ENCODE measurements around the gene MAP3K15.

Gene MAP3K15

GRCh38 chrX:19349264-19349663 lies 166.0 kb downstream of the MAP3K15 start:
- no peak for DNase-seq

DNA sequence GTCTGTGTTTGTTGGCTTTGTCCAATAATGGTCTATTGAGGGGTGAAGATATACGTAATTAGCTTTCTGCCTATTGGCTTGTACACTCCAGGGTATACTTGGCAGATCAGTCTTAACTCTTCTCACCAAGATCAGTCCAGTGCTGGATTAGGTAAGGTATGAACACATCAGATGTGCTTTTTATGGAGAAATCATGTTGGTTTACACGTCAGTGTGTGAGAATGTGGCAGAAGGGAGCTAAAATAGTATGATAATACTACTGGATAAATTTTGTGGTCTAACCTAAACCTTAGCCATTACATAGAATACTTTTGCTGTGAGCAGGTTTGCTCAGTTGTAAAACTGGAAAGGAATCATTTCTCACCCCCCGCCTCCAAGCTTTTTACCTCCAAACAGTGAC lies 167.4 kb downstream of the MAP3K15 start:
- DNase-seq = no peak

DNA sequence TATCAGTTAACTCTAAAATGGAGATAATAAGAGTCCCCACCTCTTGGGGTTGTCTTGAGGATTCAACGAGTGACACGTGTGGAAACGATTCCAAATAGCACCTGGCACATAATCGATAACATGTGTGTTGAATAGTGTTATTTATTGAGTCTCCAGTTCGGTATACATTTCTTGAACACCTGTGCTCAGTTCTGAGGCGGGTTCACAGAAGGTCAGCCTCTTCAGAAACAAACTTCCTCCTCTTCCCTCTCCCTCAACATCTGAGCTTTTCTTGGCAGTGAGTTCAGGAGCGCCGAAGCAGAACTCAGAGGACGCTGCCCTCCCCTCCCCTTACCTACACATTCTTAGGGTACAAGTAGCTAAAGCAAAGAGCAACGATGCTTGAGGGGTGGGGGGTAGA lies 170.6 kb downstream of the MAP3K15 start:
- no peak for DNase-seq

DNA sequence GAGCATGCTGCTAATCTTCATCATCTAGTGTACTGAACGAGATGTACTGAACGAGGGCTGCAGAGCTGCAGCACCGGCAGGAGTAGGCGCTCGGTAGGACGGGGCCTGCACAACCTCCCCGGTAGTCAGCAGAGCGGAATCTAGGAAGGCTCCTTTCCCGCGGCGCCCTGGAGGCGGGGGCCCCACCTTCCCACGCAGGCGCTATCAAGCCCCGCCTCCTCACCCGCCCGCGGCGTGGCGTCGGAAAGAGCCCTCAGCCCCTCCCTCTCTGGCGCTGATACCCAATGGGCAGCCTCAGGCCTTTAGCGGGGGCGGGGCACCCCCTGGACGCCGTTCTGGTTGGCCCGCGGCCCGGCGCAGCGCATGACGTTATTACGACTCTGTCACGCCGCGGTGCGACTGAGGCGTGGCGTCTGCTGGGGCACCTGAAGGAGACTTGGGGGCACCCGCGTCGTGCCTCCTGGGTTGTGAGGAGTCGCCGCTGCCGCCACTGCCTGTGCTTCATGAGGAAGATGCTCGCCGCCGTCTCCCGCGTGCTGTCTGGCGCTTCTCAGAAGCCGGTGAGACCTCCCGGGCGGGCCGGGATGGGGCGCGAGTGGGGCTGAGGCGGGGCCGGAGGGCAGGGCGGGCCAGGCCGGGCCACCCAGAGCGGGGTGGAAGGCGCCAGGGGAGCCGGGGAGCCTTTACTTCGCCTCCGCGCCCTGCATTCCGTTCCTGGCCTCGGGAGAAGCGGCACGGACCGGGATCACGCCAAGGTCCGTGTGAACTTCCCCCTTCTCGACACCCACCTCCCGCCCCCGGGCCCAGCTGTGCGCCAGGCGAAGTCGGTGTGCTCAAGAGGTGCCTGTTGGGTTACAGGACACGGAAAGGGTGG lies 171.5 kb downstream of the MAP3K15 start, which contains the start of gene PDHA1:
Gene PDHA1 (plus strand): TSS at position 393 of the 874 bp plus-strand sequence. CDS start 111 bp downstream, at position 504.
- peak; percentile 21 to 92 (median 81) for DNase-seq

- peak in 1 of 51 donors; percentile 30 for DNase-seq
Observed at GRCh38 chrX:19343085-19343534, 172.2 kb downstream of the MAP3K15 start.

GRCh38 chrX:19342331-19342906 lies 172.9 kb downstream of the MAP3K15 start:
- peak in 1 of 51 donors; percentile 0 for DNase-seq

GRCh38 chrX:19334945-19335626 lies 180.2 kb downstream of the MAP3K15 start:
- DNase-seq = no peak

- DNase-seq = peak in 11 of 51 donors; percentile 0 to 24 (median 2)
Observed at GRCh38 chrX:19332983-19333382, 182.3 kb downstream of the MAP3K15 start.

GRCh38 chrX:19331831-19332230 lies 183.5 kb downstream of the MAP3K15 start:
- no peak for DNase-seq

- no peak for DNase-seq
Observed at GRCh38 chrX:19326567-19326966, 188.7 kb downstream of the MAP3K15 start.

All from hypothalamus (tissue), 51 donors.